ENCODE results near the gene ZNF292.

- TF ChIP-seq CTCF (IDR thresholded peaks at IDR 0.05), result no peak
- TF ChIP-seq REST (IDR thresholded peaks at IDR 0.05; ENCODE audit: low read depth, low read length), result no peak
- no peak for TF ChIP-seq EP300 (IDR thresholded peaks at IDR 0.05; ENCODE audit: borderline replicate concordance in 1 of 2, low read depth in 1 of 2, low read length in 1 of 2)
- no peak for TF ChIP-seq USF2 (IDR thresholded peaks at IDR 0.05; ENCODE audit: borderline replicate concordance, low read depth, low read length)
- TF ChIP-seq EZH2phosphoT487 (IDR thresholded peaks at IDR 0.05; ENCODE audit: borderline replicate concordance, low read depth), result no peak
- no peak for TF ChIP-seq SMC3 (IDR thresholded peaks at IDR 0.05; ENCODE audit: low read depth, low read length)
- TF ChIP-seq SIN3A (IDR thresholded peaks at IDR 0.05; ENCODE audit: borderline replicate concordance, low read depth, low read length), result no peak
- TF ChIP-seq RAD21 (IDR thresholded peaks at IDR 0.05; ENCODE audit: low read length), result no peak
- no peak for TF ChIP-seq POLR2AphosphoS5 (IDR thresholded peaks at IDR 0.05; ENCODE audit: low read depth, low read length)
- TF ChIP-seq FOXM1 (IDR thresholded peaks at IDR 0.05; ENCODE audit: low read depth), result no peak
- no peak for TF ChIP-seq YY1 (IDR thresholded peaks at IDR 0.05; ENCODE audit: low read depth)
- no peak for TF ChIP-seq CHD2 (IDR thresholded peaks at IDR 0.05; ENCODE audit: low read length, partially characterized antibody)
- no peak for TF ChIP-seq RFX5 (IDR thresholded peaks at IDR 0.05; ENCODE audit: low read length)
- no peak for TF ChIP-seq NRF1 (IDR thresholded peaks at IDR 0.05; ENCODE audit: low read depth, low read length)
These were observed 128.1 kb downstream of the ZNF292 start for GRCh38 chr6:87283461-87283860.

Measured in SK-N-SH (cell line).